ENCODE data around the gene HIGD2B. TPM values are rescaled to one million over a fixed set of nuclear protein-coding genes. Genes with fewer than 3 reads are reported as not detected.

The HIGD2B gene
- total and polyA plus RNA-seq, 9 of the 15 experiments (the other 6 are each of a cell fraction or from before 2014, with no cell fraction given) = 0.04 to 0.18 (median 0.14) TPM; not detected in 6

- Histone ChIP-seq H3K4me3 (no peak overlapping the region), H2AFZ (ENCODE audit: low read depth, low read length) (no peak overlapping the region), H3K9ac (ENCODE audit: insufficient read depth in 1 of 2, low read depth in 2 of 2, low read length in 2 of 2) (no peak overlapping the region), H4K20me1 (replicated peaks; ENCODE audit: control insufficient read depth, insufficient read depth, low read length) (no peaks in the 10 kb centered on the region), H3K36me3 (ENCODE audit: control insufficient read depth, insufficient read depth, low read length) (peaks cover 55% of the 10 kb centered on the region), H3K27me3 (ENCODE audit: control insufficient read depth in 2 of 2, insufficient read depth in 2 of 2, low read length in 2 of 2) (no peaks in the 10 kb centered on the region), H3K9me3 (replicated peaks; ENCODE audit: control insufficient read depth, insufficient read depth, low read depth, low read length) (no peaks in the 10 kb centered on the region), H3K4me1 (replicated peaks in 1 of 2; ENCODE audit: control insufficient read depth in 2 of 2, insufficient read depth in 2 of 2, low read length in 2 of 2) (peaks cover 0 to 3% of the 10 kb centered on the region in 2 experiments; a peak in 3 of 5 replicates), H3K79me2 (ENCODE audit: control insufficient read depth, insufficient read depth, low read length) (no peaks in the 10 kb centered on the region), H3K27ac (ENCODE audit: extremely low read depth, low read depth, low read length) (no peak overlapping the region), H3K9me1 (ENCODE audit: control insufficient read depth, insufficient read depth, low read length) (no peaks in the 10 kb centered on the region), H3K4me2 (ENCODE audit: insufficient read depth, low read length) (no peak overlapping the region)
- intact Hi-C loops (cut with micrococcal nuclease) = no loop called here
- in situ Hi-C loops (cut with MboI) = no loop called here
- POLR2A ChIA-PET = interaction anchor here (1.6 kb wide), 1 partner anchor 19 kb away, joined by 3 read pairs; no protein-coding TSS in a partner anchor
- FAIRE-seq = no peak
- no TSS peak for BruUV-seq (replicated peaks)
- ATAC-seq = no peak
- CTCF ChIA-PET (ENCODE audit: low intra/inter-chr PET ratio) = no interaction called here
- no peak for TF ChIP-seq ESRRA (IDR thresholded peaks at IDR 0.05; ENCODE audit: borderline replicate concordance, low read depth)
- TF ChIP-seq XRCC5 (IDR thresholded peaks at IDR 0.05; ENCODE audit: low read depth, low read length) = no peak
- TF ChIP-seq TEAD1 (CRISPR knock-in tag; IDR thresholded peaks at IDR 0.05) = no peak
- no peak for TF ChIP-seq TAF15 (IDR thresholded peaks at IDR 0.05; ENCODE audit: low read depth, low read length)
- TF ChIP-seq JUNB (CRISPR knock-in tag; conservative IDR thresholded peaks at IDR 0.05) = no peak
- no peak for TF ChIP-seq USF2 (CRISPR knock-in tag; IDR thresholded peaks at IDR 0.05)
- TF ChIP-seq BCL6 (CRISPR knock-in tag; IDR thresholded peaks at IDR 0.05) = no peak
- TF ChIP-seq HDAC1 (IDR thresholded peaks at IDR 0.05) = no peak
- TF ChIP-seq ZBTB12 (CRISPR knock-in tag; IDR thresholded peaks at IDR 0.05) = no peak
- no peak for TF ChIP-seq ZNF436 (CRISPR knock-in tag; IDR thresholded peaks at IDR 0.05)
- no peak for TF ChIP-seq SNRNP70 (optimal IDR thresholded peaks at IDR 0.05; ENCODE audit: low read depth, low read length)
- no peak for TF ChIP-seq SAFB (IDR thresholded peaks at IDR 0.05; ENCODE audit: borderline replicate concordance, low read depth, low read length)
- TF ChIP-seq ASH1L (IDR thresholded peaks at IDR 0.05; ENCODE audit: borderline replicate concordance, low read depth, partially characterized antibody) = no peak
- TF ChIP-seq ZMIZ1 (IDR thresholded peaks at IDR 0.05; ENCODE audit: low read depth in 2 of 2, low read length in 2 of 2) = no peak
- DNase-seq (ENCODE audit: extremely low read depth in 1 of 4, low spot score in 3 of 4) = peak in 2 of 4 experiments; percentile 23
These were observed 46.1 kb upstream of the HIGD2B start for GRCh38 chr15:72732086-72732485.

All from K562 (cell line).